Activated CD4-positive, alpha-beta memory T cell treated with anti-CD3 and anti-CD28 coated beads for 36 hours (primary cell): ENCODE results near the gene MYH9. TPM values are rescaled to one million over a fixed set of nuclear protein-coding genes. Genes with fewer than 3 reads are reported as not detected.
A peak's percentile ranks its signal among the peaks of the same experiment; 100 is the strongest.
"Not testable (repeated sequence)": the region's sequence is repeated elsewhere in the genome, so short reads cannot be mapped to it uniquely, and the experiment has no call there.

Experiments
- CTCF ChIA-PET: fragments of 350-600 bp; sonication (Branson Sonifier 250); formaldehyde crosslinking; loops from one replicate; lab custom pipeline; 2021; ENCODE audit warnings: antibody characterized with exemption, inconsistent platforms; lab: Charles Lee
- POLR2A ChIA-PET: fragments of 350-600 bp; sonication (Branson Sonifier 250); formaldehyde crosslinking; loops from one replicate; lab custom pipeline; 2021; ENCODE audit warnings: antibody characterized with exemption; lab: Charles Lee
- DNase-seq: peaks from one replicate; pipeline ENCODE4 v3.0.0-alpha.2; 2020
- H3K27ac Mint-ChIP-seq: one replicate; pipeline ENCODE4 v1.8.0; 2021; ENCODE audit warnings: mixed read lengths
- H3K27me3 Mint-ChIP-seq: one replicate; pipeline ENCODE4 v1.8.0; 2021; ENCODE audit warnings: mixed read lengths
- H3K36me3 Mint-ChIP-seq: one replicate; pipeline ENCODE4 v1.8.0; 2021; ENCODE audit warnings: mixed read lengths
- H3K4me1 Mint-ChIP-seq: one replicate; pipeline ENCODE4 v1.8.0; 2021; ENCODE audit warnings: low read depth, mixed read lengths
- H3K4me3 Mint-ChIP-seq: one replicate; pipeline ENCODE4 v1.8.0; 2021; ENCODE audit warnings: mild to moderate bottlenecking, mixed read lengths
- H3K9me3 Mint-ChIP-seq: one replicate; pipeline ENCODE4 v1.8.0; 2021; ENCODE audit warnings: mixed read lengths
- intact Hi-C: fragments of 100-400 bp; cut with micrococcal nuclease; formaldehyde crosslinking; loops from one replicate; pipeline ENCODE4 v1.15.1; 2023
- total RNA-seq, 2 experiments: library from RNA; stranded (reverse); gene quantifications; one replicate each; pipeline ENCODE4 v1.2.3, GENCODE V29; 2021

The MYH9 gene
- total RNA-seq, 2 experiments from 2014 or later = 712 to 720 TPM

- ChIA-PET CTCF (interaction anchor here (1.2 to 1.4 kb wide), 2 partner anchors 28 to 212 kb away, joined by 4 read pairs; no protein-coding TSS in a partner anchor), POLR2A (interaction anchor here (0.9 to 1.2 kb wide), 2 partner anchors 19 to 20 kb away, joined by 3 to 4 read pairs; partner anchors contain the start of gene APOL2)
- peak overlapping the region; percentile 17 for H3K4me3 Mint-ChIP-seq
- DNase-seq = no peak
- H3K9me3 Mint-ChIP-seq = no peaks in the 10 kb centered on the region
- peak overlapping the region; percentile 79 for H3K27ac Mint-ChIP-seq
- H3K27me3 Mint-ChIP-seq = no peaks in the 10 kb centered on the region
- peaks cover 60% of the 10 kb centered on the region for H3K36me3 Mint-ChIP-seq
- intact Hi-C loops = loop anchor here (5.0 kb wide), 1 partner anchor 36 kb away; no protein-coding TSS in a partner anchor
- peaks cover 59% of the 10 kb centered on the region for H3K4me1 Mint-ChIP-seq
These were observed 129.7 kb downstream of the MYH9 start for GRCh38 chr22:36257948-36258670.

DNA sequence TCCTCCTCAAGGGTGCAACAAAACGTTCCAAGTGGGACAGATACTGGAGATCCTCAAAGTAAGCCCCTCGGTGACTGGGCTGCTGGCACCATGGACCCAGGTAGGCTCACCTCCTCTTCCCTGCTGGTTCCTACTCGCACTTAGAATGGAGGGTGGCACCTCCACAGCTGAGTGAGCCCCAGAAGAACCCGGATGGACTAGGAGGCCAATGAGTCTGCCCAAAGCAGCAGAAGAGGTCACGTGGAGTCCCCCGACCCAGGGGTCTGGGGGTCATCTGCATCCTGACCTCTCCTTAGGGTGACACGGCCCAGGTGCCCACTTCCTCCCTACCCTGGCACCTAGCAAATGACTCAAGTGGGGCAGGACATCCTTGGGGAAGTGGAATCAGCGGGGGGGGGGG is 130.5 kb downstream of the MYH9 start:
- Mint-ChIP-seq H3K27ac (peak overlapping the region; percentile 11), H3K27me3 (no peaks in the 10 kb centered on the region), H3K4me3 (no peak overlapping the region), H3K9me3 (no peaks in the 10 kb centered on the region), H3K36me3 (peaks cover 57% of the 10 kb centered on the region), H3K4me1 (peaks cover 64% of the 10 kb centered on the region)
- ChIA-PET POLR2A (no interaction called here), CTCF (interaction anchor here (0.6 kb wide), 1 partner anchor 18 kb away, joined by 3 read pairs; the partner anchor contains the start of gene APOL2)
- no peak for DNase-seq
- intact Hi-C loops = loop anchor here (5.0 kb wide), 1 partner anchor 35 kb away; no protein-coding TSS in a partner anchor

DNA sequence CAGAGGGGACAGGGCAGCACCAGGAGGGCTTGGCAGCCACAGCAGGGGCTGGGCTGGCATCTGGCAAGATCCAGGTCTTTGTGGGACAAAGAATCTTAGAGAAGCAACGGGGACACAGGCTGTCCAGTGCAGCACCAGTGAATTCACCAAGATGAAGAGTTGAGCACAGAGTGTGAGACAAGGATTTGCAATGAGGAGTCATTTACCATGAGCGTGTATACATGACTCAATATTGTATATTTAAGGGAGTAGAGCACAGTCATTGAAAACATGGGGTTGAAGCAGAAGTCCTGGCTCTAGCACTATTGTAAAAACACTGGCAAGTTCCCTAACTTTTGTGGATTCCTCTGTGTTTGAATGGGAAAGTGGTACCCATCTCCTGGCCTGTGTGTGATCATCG is 131.3 kb downstream of the MYH9 start:
- ChIA-PET CTCF (no interaction called here), POLR2A (no interaction called here)
- no peak for DNase-seq
- Mint-ChIP-seq H3K27ac (peak overlapping the region; percentile 14), H3K36me3 (peaks cover 51% of the 10 kb centered on the region), H3K4me1 (peaks cover 72% of the 10 kb centered on the region), H3K4me3 (peak overlapping the region; percentile 9), H3K9me3 (no peaks in the 10 kb centered on the region), H3K27me3 (no peaks in the 10 kb centered on the region)
- intact Hi-C loops = loop anchor here (5.0 kb wide), 1 partner anchor 34 kb away; no protein-coding TSS in a partner anchor

- H3K9me3 Mint-ChIP-seq, H3K27me3 Mint-ChIP-seq, DNase-seq, H3K27ac Mint-ChIP-seq, POLR2A ChIA-PET: not testable (repeated sequence)
- peaks cover 47% of the 10 kb centered on the region for H3K36me3 Mint-ChIP-seq
- H3K4me1 Mint-ChIP-seq = peaks cover 75% of the 10 kb centered on the region
- H3K4me3 Mint-ChIP-seq = peak overlapping the region; percentile 89
- intact Hi-C loops = loop anchor here (5.0 kb wide), 1 partner anchor 33 kb away; no protein-coding TSS in a partner anchor
- CTCF ChIA-PET = interaction anchor here (1.2 kb wide), 1 partner anchor 79 kb away, joined by 3 read pairs; no protein-coding TSS in a partner anchor
These were observed 132.2 kb downstream of the MYH9 start for GRCh38 chr22:36255572-36255971.

GRCh38 chr22:36253523-36254490 is 134.0 kb downstream of the MYH9 start:
- H3K4me1 Mint-ChIP-seq = peaks cover 70% of the 10 kb centered on the region
- DNase-seq = peak; percentile 70
- intact Hi-C loops = loop anchor here (1.0 kb wide), 1 partner anchor 15 kb away; the partner anchor contains the start of gene APOL2
- ChIA-PET POLR2A (interaction anchor here (0.7 to 3.9 kb wide), 2 partner anchors 15 to 24 kb away, joined by 3 to 38 read pairs; partner anchors contain the start of gene APOL2), CTCF (interaction anchor here (0.7 to 3.4 kb wide), 7 partner anchors 14 to 233 kb away, joined by 3 to 42 read pairs (median 4); partner anchors contain the start of gene APOL2)
- H3K9me3 Mint-ChIP-seq = peaks cover 5% of the 10 kb centered on the region
- H3K4me3 Mint-ChIP-seq = peak overlapping the region; percentile 89
- H3K27ac Mint-ChIP-seq = peak overlapping the region; percentile 96
- H3K36me3 Mint-ChIP-seq = peaks cover 31% of the 10 kb centered on the region
- no peaks in the 10 kb centered on the region for H3K27me3 Mint-ChIP-seq

GRCh38 chr22:36252754-36253522 is 134.8 kb downstream of the MYH9 start, which contains the start of gene APOL1:
TSS of gene APOL1 (plus strand) at chr22:36253133. CDS start at chr22:36254956, 1,823 bp downstream.
- Mint-ChIP-seq H3K4me3 (peak within 1 kb of the TSS; percentile 89), H3K27me3 (no peaks in the 10 kb centered on the region), H3K4me1 (peaks cover 62% of the 10 kb centered on the region), H3K36me3 (peaks cover 23% of the 10 kb centered on the region), H3K9me3 (peaks cover 9% of the 10 kb centered on the region), H3K27ac (peak within 1 kb of the TSS; percentile 96)
- peak; percentile 71 for DNase-seq
- ChIA-PET CTCF (interaction anchor here (0.8 to 3.4 kb wide), 7 partner anchors 13 to 233 kb away, joined by 3 to 42 read pairs (median 3); partner anchors contain the start of gene APOL2), POLR2A (interaction anchor here (0.7 to 3.9 kb wide), 3 partner anchors 10 to 25 kb away, joined by 3 to 38 read pairs (median 3); partner anchors contain the start of gene APOL2)
- intact Hi-C loops = loop anchor here (1.0 kb wide), 1 partner anchor 14 kb away; the partner anchor contains the start of gene APOL2

DNA sequence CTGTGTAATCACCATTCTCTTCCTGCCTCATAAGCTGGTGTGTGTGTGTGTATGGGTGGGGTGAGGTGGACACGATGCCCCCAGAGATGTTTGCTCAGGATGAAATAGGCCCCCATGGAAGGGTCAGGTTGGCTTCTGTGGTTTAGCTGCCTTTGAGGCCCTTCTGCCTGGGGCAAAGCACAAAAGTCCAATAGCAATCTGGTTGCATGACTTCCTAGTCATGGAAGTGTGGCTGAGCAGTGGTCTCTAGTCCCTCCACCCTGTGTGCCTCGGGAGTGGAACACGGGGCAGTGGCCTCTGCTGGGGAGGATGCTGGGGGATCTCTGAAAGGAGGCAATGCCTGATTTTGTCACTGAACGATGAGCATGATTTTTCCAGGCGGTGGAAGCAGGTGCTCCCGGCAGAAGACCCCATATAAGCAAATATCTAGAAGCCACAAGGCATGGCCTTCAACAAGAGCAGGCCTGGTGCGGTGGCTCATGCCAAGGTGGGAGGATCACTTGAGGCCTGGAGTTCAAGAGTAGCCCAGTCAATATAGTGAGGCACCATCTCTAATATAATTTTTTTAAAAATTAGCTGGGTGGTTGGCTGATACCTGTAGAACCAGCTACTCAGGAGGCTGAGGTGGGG is 135.7 kb downstream of the MYH9 start:
- Mint-ChIP-seq H3K27ac (peak overlapping the region; percentile 96), H3K4me1 (peaks cover 57% of the 10 kb centered on the region), H3K36me3 (peaks cover 18% of the 10 kb centered on the region)
- intact Hi-C loops, H3K27me3 Mint-ChIP-seq, DNase-seq, H3K4me3 Mint-ChIP-seq, H3K9me3 Mint-ChIP-seq: not testable (repeated sequence)
- POLR2A ChIA-PET = interaction anchor here (1.4 to 3.9 kb wide), 2 partner anchors 9 to 13 kb away, joined by 3 to 38 read pairs; partner anchors contain the start of gene APOL2
- CTCF ChIA-PET = interaction anchor here (1.2 to 3.4 kb wide), 3 partner anchors 13 to 57 kb away, joined by 3 to 42 read pairs (median 3); partner anchors contain the start of gene APOL2

- CTCF ChIA-PET = interaction anchor here (3.0 kb wide), 1 partner anchor 10 kb away, joined by 9 read pairs; no protein-coding TSS in a partner anchor
- POLR2A ChIA-PET, H3K36me3 Mint-ChIP-seq: not testable (repeated sequence)
These were observed 137.3 kb downstream of the MYH9 start for GRCh38 chr22:36250292-36250960.

GRCh38 chr22:36249160-36249559 is 138.6 kb downstream of the MYH9 start:
- no peak overlapping the region for H3K27ac Mint-ChIP-seq
- intact Hi-C loops = no loop called here
- H3K27me3 Mint-ChIP-seq = no peaks in the 10 kb centered on the region
- no peak overlapping the region for H3K4me3 Mint-ChIP-seq
- ChIA-PET POLR2A (no interaction called here), CTCF (interaction anchor here (0.9 to 3.0 kb wide), 4 partner anchors 9 to 71 kb away, joined by 4 to 10 read pairs (median 6); partner anchors contain the start of gene APOL2)
- H3K9me3 Mint-ChIP-seq = peaks cover 9% of the 10 kb centered on the region
- H3K4me1 Mint-ChIP-seq = peaks cover 29% of the 10 kb centered on the region
- no peak for DNase-seq
- H3K36me3 Mint-ChIP-seq = peaks cover 7% of the 10 kb centered on the region

More at GRCh38 chr22:36250292-36250960, 137.3 kb downstream of the MYH9 start:
- H3K4me3 Mint-ChIP-seq, DNase-seq, intact Hi-C loops, H3K27ac Mint-ChIP-seq, H3K27me3 Mint-ChIP-seq, H3K9me3 Mint-ChIP-seq: not testable (repeated sequence)
- peaks cover 42% of the 10 kb centered on the region for H3K4me1 Mint-ChIP-seq
